IMR-90 (cell line): Measurements from ENCODE around the gene NXPH2. TPM values are rescaled to one million over a fixed set of nuclear protein-coding genes. Genes with fewer than 3 reads are reported as not detected.

Experiments
- ATAC-seq: fragments of 200-7000 bp; cut with Tn5 transposase; 2 replicates; pipeline ENCODE4 v1.9.1; 2020; ENCODE audit warnings: low read depth, mild to moderate bottlenecking, moderate library complexity
- Bru-seq: library from RNA; stranded (reverse); fragments of 400-500 nt; gene quantifications from one replicate; lab custom pipeline; 2021; lab: Mats Ljungman, UMichigan
- BruChase-seq, 2 experiments: library from RNA; stranded (reverse); fragments of 400-500 nt; gene quantifications; one replicate each; lab custom pipeline; 2021; lab: Mats Ljungman, UMichigan
- BruUV-seq: library from RNA; stranded (reverse); fragments of 400-500 nt; replicated peaks from 2 replicates; lab custom pipeline; 2021; lab: Mats Ljungman, UMichigan
- CTCF ChIA-PET: fragments of 300-600 bp; formaldehyde crosslinking; extraction: SDS; loops from one replicate; lab custom pipeline; 2021; ENCODE audit warnings: antibody characterized with exemption; lab: Yijun Ruan, JAX
- POLR2A ChIA-PET: fragments of 300-600 bp; sonication (Branson Sonifier 250); formaldehyde crosslinking; loops from one replicate; lab custom pipeline; 2022; ENCODE audit warnings: antibody characterized with exemption; ENCODE audit not compliant: unreplicated experiment; lab: Charles Lee
- DNase-seq: peaks from one replicate; pipeline ENCODE4 v3.0.0; 2013
- H2AFZ ChIP-seq: replicated peaks from 2 replicates; pipeline ENCODE3; 2013; ENCODE audit warnings: low read length, mild to moderate bottlenecking; ENCODE audit not compliant: poor library complexity
- H2AK5ac ChIP-seq: 2 replicates; pipeline ENCODE4 v1.6.1; 2013; ENCODE audit warnings: low read depth, low read length, inconsistent platforms
- H2AK9ac ChIP-seq: replicated peaks from 2 replicates; pipeline ENCODE3; 2013; ENCODE audit warnings: mild to moderate bottlenecking, low read depth, low read length, moderate library complexity; ENCODE audit not compliant: poor library complexity
- H2BK120ac ChIP-seq: 2 replicates; pipeline ENCODE4 v1.6.1; 2013; ENCODE audit warnings: low read depth, low read length, inconsistent platforms
- H2BK15ac ChIP-seq: 3 replicates; pipeline ENCODE4 v1.6.1; 2013; ENCODE audit warnings: low read depth, low read length, inconsistent platforms
- H2BK20ac ChIP-seq: 2 replicates; pipeline ENCODE4 v1.6.1; 2013; ENCODE audit warnings: low read depth, mild to moderate bottlenecking, inconsistent platforms, low read length, moderate library complexity
- H2BK5ac ChIP-seq: 2 replicates; pipeline ENCODE4 v1.6.1; 2013; ENCODE audit warnings: mild to moderate bottlenecking, low read depth, low read length, inconsistent platforms; ENCODE audit not compliant: poor library complexity, severe bottlenecking
- H3K14ac ChIP-seq: replicated peaks from 2 replicates; pipeline ENCODE4 v1.6.1; 2013; ENCODE audit warnings: low read depth, low read length, inconsistent platforms
- H3K18ac ChIP-seq: 2 replicates; pipeline ENCODE4 v1.6.1; 2013; ENCODE audit warnings: low read depth, low read length, control low read depth
- H3K23ac ChIP-seq: 2 replicates; pipeline ENCODE4 v1.6.1; 2013; ENCODE audit warnings: low read depth, low read length, inconsistent platforms
- H3K27ac ChIP-seq: 2 replicates; pipeline ENCODE4 v1.5.1; 2013; ENCODE audit warnings: mild to moderate bottlenecking, control low read depth, low read length; ENCODE audit not compliant: insufficient read depth
- H3K27me3 ChIP-seq: 2 replicates; pipeline ENCODE4 v1.6.1; 2013; ENCODE audit warnings: low read length; ENCODE audit not compliant: control insufficient read depth, insufficient read depth
- H3K36me3 ChIP-seq: 2 replicates; pipeline ENCODE4 v1.6.1; 2013; ENCODE audit warnings: low read length, mixed read lengths; ENCODE audit not compliant: control insufficient read depth, insufficient read depth
- H3K4ac ChIP-seq: 2 replicates; pipeline ENCODE4 v1.6.1; 2013; ENCODE audit warnings: low read depth, low read length, inconsistent platforms
- H3K4me1 ChIP-seq: 2 replicates; pipeline ENCODE4 v1.6.1; 2013; ENCODE audit warnings: low read length, mixed read lengths; ENCODE audit not compliant: control insufficient read depth, insufficient read depth
- H3K4me2 ChIP-seq: 2 replicates; pipeline ENCODE4 v1.6.1; 2013; ENCODE audit warnings: low read depth, mild to moderate bottlenecking, control low read depth, low read length, moderate library complexity
- H3K4me3 ChIP-seq: 2 replicates; pipeline ENCODE4 v1.5.1; 2013; ENCODE audit warnings: low read depth, mild to moderate bottlenecking, control low read depth, low read length, moderate library complexity; ENCODE audit not compliant: insufficient read depth
- H3K56ac ChIP-seq: 2 replicates; pipeline ENCODE4 v1.6.1; 2013; ENCODE audit warnings: low read length, inconsistent platforms; ENCODE audit not compliant: insufficient read depth; ENCODE audit errors: extremely low read depth
- H3K79me1 ChIP-seq, 2 experiments: 2 replicates each; pipeline ENCODE4 v1.6.1; 2013; ENCODE audit warnings: low read length in 2 of 2, inconsistent platforms in 1 of 2, low read depth in 1 of 2
- H3K9ac ChIP-seq: 2 replicates; pipeline ENCODE4 v1.6.1; 2013; ENCODE audit warnings: low read depth, low read length, control low read depth
- H3K9me1 ChIP-seq: 2 replicates; pipeline ENCODE4 v1.6.1; 2013; ENCODE audit warnings: low read length, inconsistent platforms; ENCODE audit not compliant: insufficient read depth
- H3K9me3 ChIP-seq: 2 replicates; pipeline ENCODE4 v1.6.1; 2013; ENCODE audit warnings: low read length; ENCODE audit not compliant: control insufficient read depth, insufficient read depth
- H4K20me1 ChIP-seq: 2 replicates; pipeline ENCODE4 v1.6.1; 2013; ENCODE audit warnings: low read length, inconsistent platforms; ENCODE audit not compliant: insufficient read depth
- H4K5ac ChIP-seq: 2 replicates; pipeline ENCODE4 v1.6.1; 2013; ENCODE audit warnings: mild to moderate bottlenecking, low read depth, low read length, control low read depth
- H4K8ac ChIP-seq, 2 experiments: 2 replicates each; pipeline ENCODE4 v1.6.1; 2013; ENCODE audit warnings: low read depth in 2 of 2, low read length in 2 of 2, control low read depth in 1 of 2, inconsistent platforms in 1 of 2
- H4K91ac ChIP-seq: 2 replicates; pipeline ENCODE4 v1.6.1; 2013; ENCODE audit warnings: low read depth, low read length, inconsistent platforms; ENCODE audit not compliant: insufficient read depth
- BHLHE40 ChIP-seq: fragments of 150-350 bp; IDR thresholded peaks from 2 replicates; pipeline ENCODE4 v1.6.1; 2016; ENCODE audit warnings: mild to moderate bottlenecking, low read depth, low read length
- CEBPB ChIP-seq: IDR thresholded peaks from 2 replicates; pipeline ENCODE4 v1.6.1; 2012; ENCODE audit warnings: low read depth, low read length, improper control_type of control experiment
- CHD1 ChIP-seq: IDR thresholded peaks from 2 replicates; pipeline ENCODE4 v1.6.1; 2012; ENCODE audit warnings: low read depth, low read length, improper control_type of control experiment
- CTCF ChIP-seq: conservative IDR thresholded peaks from 2 replicates; pipeline ENCODE4 v1.5.1; 2012; ENCODE audit warnings: mild to moderate bottlenecking, low read depth, low read length, improper control_type of control experiment
- FOS ChIP-seq: fragments of 150-350 bp; IDR thresholded peaks from 2 replicates; pipeline ENCODE4 v1.6.1; 2016; ENCODE audit warnings: low read depth, low read length
- MAFK ChIP-seq: IDR thresholded peaks from 2 replicates; pipeline ENCODE4 v1.6.1; 2012; ENCODE audit warnings: low read depth, low read length, improper control_type of control experiment
- MAZ ChIP-seq: IDR thresholded peaks from 2 replicates; pipeline ENCODE4 v1.6.1; 2012; ENCODE audit warnings: low read depth, mild to moderate bottlenecking, low read length, improper control_type of control experiment, moderate library complexity, borderline replicate concordance
- MXI1 ChIP-seq: IDR thresholded peaks from 2 replicates; pipeline ENCODE4 v1.6.1; 2012; ENCODE audit warnings: low read depth, mild to moderate bottlenecking, low read length, moderate library complexity, borderline replicate concordance
- NFE2L2 ChIP-seq: fragments of 150-350 bp; IDR thresholded peaks from 2 replicates; pipeline ENCODE4 v1.6.1; 2016; ENCODE audit warnings: low read depth, mild to moderate bottlenecking, low read length
- POLR2A ChIP-seq: IDR thresholded peaks from 2 replicates; pipeline ENCODE4 v1.6.1; 2012; ENCODE audit warnings: mild to moderate bottlenecking, low read depth, low read length
- RAD21 ChIP-seq: IDR thresholded peaks from 2 replicates; pipeline ENCODE4 v1.6.1; 2012; ENCODE audit warnings: low read length, improper control_type of control experiment
- RCOR1 ChIP-seq: IDR thresholded peaks from 2 replicates; pipeline ENCODE4 v1.6.1; 2012; ENCODE audit warnings: mild to moderate bottlenecking, low read length, improper control_type of control experiment; ENCODE audit not compliant: insufficient replicate concordance
- SMC3 ChIP-seq: fragments of 150-350 bp; IDR thresholded peaks from 2 replicates; pipeline ENCODE4 v1.6.1; 2016; ENCODE audit warnings: low read depth, mild to moderate bottlenecking, antibody characterized with exemption, low read length, moderate library complexity
- USF2 ChIP-seq: fragments of 150-350 bp; IDR thresholded peaks from 2 replicates; pipeline ENCODE4 v1.6.1; 2017; ENCODE audit warnings: mild to moderate bottlenecking, antibody characterized with exemption, low read length, low read depth
- WGBS, 2 experiments: methylation state at CpG; one replicate each; pipeline versions ENCODE4 v1.1.5 to v1.1.7; 2013; ENCODE audit warnings: missing lambda C conversion rate in 2 of 2; ENCODE audit not compliant: insufficient read length in 1 of 2; ENCODE audit errors: extremely low coverage in 2 of 2; 5-methylcytosine and 5-hydroxymethylcytosine counted together
- dilution Hi-C: fragments of 300-500 bp; cut with HindIII; formaldehyde crosslinking; loops from one replicate; pipeline ENCODE4 v1.14.3; 2018; ENCODE audit warnings: low sequenced_read_pairs; ENCODE audit not compliant: unreplicated experiment
- in situ Hi-C: fragments of 300-500 bp; cut with MboI; formaldehyde crosslinking; loops from 3 replicates; pipeline ENCODE4 v1.14.3; 2019; ENCODE audit warnings: low sequenced_read_pairs, inconsistent platforms, mixed read lengths
- intact Hi-C: fragments of 100-400 bp; cut with micrococcal nuclease; formaldehyde crosslinking; loops from 2 replicates; pipeline ENCODE4 v1.10.0; 2022
- long read RNA-seq: library from polyadenylated mRNA; unstranded; transcript quantifications from one replicate; pipeline ENCODE4 v2.0.0, GENCODE V29; 2021; ENCODE audit not compliant: unreplicated experiment
- polyA plus RNA-seq, 3 experiments: library from polyadenylated mRNA; depleted of rRNA; stranded (reverse); fragments of >200 nt; gene quantifications; 2 replicates each; pipeline ENCODE4 v1.2.3, GENCODE V29; 2012; ENCODE audit warnings: low replicate concordance in 1 of 3
- total RNA-seq: library from RNA; depleted of rRNA; stranded (reverse); fragments of >200 nt; gene quantifications from 2 replicates; pipeline ENCODE4 v1.2.3, GENCODE V29; 2012; rRNA removed

Gene NXPH2
- total RNA-seq (not detected in 2 replicates), polyA plus RNA-seq (2012; rRNA removed) (not detected in 2 replicates), Bru-seq, nascent RNA (percentile 1 among the genes with signal in this experiment), BruChase-seq, experiment 1, labeled RNA remaining after a 6-hour chase (not detected), BruChase-seq, experiment 2, labeled RNA remaining after a 2-hour chase (not detected)
- not detected in 2 replicates for polyA plus RNA-seq (2012; cell fraction: cytosol; rRNA removed)
- not detected in 2 replicates for polyA plus RNA-seq (2012; cell fraction: nucleus; rRNA removed; ENCODE audit: low replicate concordance)
- long read RNA-seq, result 0 reads

GRCh38 chr2:138779781-138780445, at the start of gene NXPH2:
TSS of gene NXPH2 (minus strand) at chr2:138780390. CDS start at chr2:138780241, 149 bp downstream.
- no peak within 1 kb of the TSS for H3K4ac ChIP-seq
- no peaks in the 10 kb centered on the region for H3K79me1 ChIP-seq
- H2AK5ac ChIP-seq, result no peak within 1 kb of the TSS
- H3K9ac ChIP-seq, result no peak within 1 kb of the TSS
- no peak within 1 kb of the TSS for H3K18ac ChIP-seq
- H2AFZ ChIP-seq, result peak within 1 kb of the TSS; percentile 32
- no peak within 1 kb of the TSS for H2BK120ac ChIP-seq
- no peaks in the 10 kb centered on the region for H3K9me3 ChIP-seq
- dilution Hi-C loops, result no loop called here
- H3K14ac ChIP-seq, result no peak within 1 kb of the TSS
- H2BK20ac ChIP-seq, result no peak within 1 kb of the TSS
- ChIA-PET POLR2A (no interaction called here), CTCF (no interaction called here)
- no peaks in the 10 kb centered on the region for H4K20me1 ChIP-seq
- DNase-seq, result no peak
- ATAC-seq, result no peak; the same call in 1 of the 2 replicates
- H3K4me1 ChIP-seq, result no peaks in the 10 kb centered on the region
- no peaks in the 10 kb centered on the region for H3K36me3 ChIP-seq
- no peak within 1 kb of the TSS for H3K27ac ChIP-seq
- H2BK5ac ChIP-seq, result no peak within 1 kb of the TSS
- no peaks in the 10 kb centered on the region for H3K9me1 ChIP-seq
- H2BK15ac ChIP-seq, result no peak within 1 kb of the TSS
- no peak within 1 kb of the TSS for H2AK9ac ChIP-seq
- H3K27me3 ChIP-seq, result peaks cover 28% of the 10 kb centered on the region
- no peak within 1 kb of the TSS for H3K56ac ChIP-seq
- 0% methylated on average over 5 of the region's 58 CpGs; no CpG with 5 or more reads in 1 of the 2 experiments for WGBS, 2 experiments
- H4K5ac ChIP-seq, result no peak within 1 kb of the TSS
- BruUV-seq, result no TSS peak
- in situ Hi-C loops, result loop anchor here (25.0 kb wide), 1 partner anchor 868 kb away; no protein-coding TSS in a partner anchor
- no peak within 1 kb of the TSS for H3K4me3 ChIP-seq
- intact Hi-C loops, result no loop called here
- no peak within 1 kb of the TSS for H3K23ac ChIP-seq
- H4K8ac ChIP-seq, result no peak within 1 kb of the TSS
- H4K91ac ChIP-seq, result no peak within 1 kb of the TSS
- no peak within 1 kb of the TSS for H3K4me2 ChIP-seq
- TF ChIP-seq USF2 (no peak), CHD1 (no peak), POLR2A (no peak), RAD21 (no peak), SMC3 (no peak), NFE2L2 (no peak), RCOR1 (no peak), CTCF (no peak), MXI1 (no peak), MAFK (no peak), MAZ (no peak), CEBPB (no peak), BHLHE40 (no peak), FOS (no peak)
